CD8-positive, alpha-beta memory T cell (primary cell): ENCODE measurements around the gene SYNJ1. TPM values are rescaled to one million over a fixed set of nuclear protein-coding genes. Genes with fewer than 3 reads are reported as not detected.
A peak's percentile ranks its signal among the peaks of the same experiment; 100 is the strongest.
"Not testable (repeated sequence)": the region's sequence is repeated elsewhere in the genome, so short reads cannot be mapped to it uniquely, and the experiment has no call there.

ENCODE experiments used
- CTCF ChIA-PET: fragments of 350-600 bp; sonication (Branson Sonifier 250); formaldehyde crosslinking; loops from one replicate; lab custom pipeline; 2021; ENCODE audit warnings: antibody characterized with exemption; lab: Charles Lee
- POLR2A ChIA-PET: fragments of 350-600 bp; sonication (Branson Sonifier 250); formaldehyde crosslinking; loops from one replicate; lab custom pipeline; 2021; ENCODE audit warnings: antibody characterized with exemption; lab: Charles Lee
- DNase-seq, 5 donors: peaks; one replicate each; pipeline versions ENCODE4 v3.0.0 to v3.0.0-alpha.2; 2020 to 2022; ENCODE audit warnings: mixed read lengths in 1 of 5
- H3K27ac ChIP-seq: one replicate; pipeline ENCODE4 v1.7.0; 2013; ENCODE audit warnings: low read depth, mild to moderate bottlenecking, low read length, moderate library complexity
- H3K27me3 ChIP-seq: 2 replicates; pipeline ENCODE4 v1.7.0; 2013; ENCODE audit warnings: low read length, mild to moderate bottlenecking; ENCODE audit not compliant: insufficient read depth, poor library complexity, severe bottlenecking
- H3K36me3 ChIP-seq: 2 replicates; pipeline ENCODE4 v1.7.0; 2013; ENCODE audit warnings: mild to moderate bottlenecking, low read length, moderate library complexity; ENCODE audit not compliant: insufficient read depth
- H3K4me1 ChIP-seq: 2 replicates; pipeline ENCODE4 v1.7.0; 2013; ENCODE audit warnings: mild to moderate bottlenecking, low read length, moderate library complexity; ENCODE audit not compliant: insufficient read depth
- H3K4me3 ChIP-seq: 2 replicates; pipeline ENCODE4 v1.7.0; 2013; ENCODE audit warnings: mild to moderate bottlenecking, low read length
- H3K9me3 ChIP-seq: 2 replicates; pipeline ENCODE4 v1.7.0; 2013; ENCODE audit warnings: mild to moderate bottlenecking, low read length
- H3K27ac Mint-ChIP-seq, 8 donors: one replicate each; pipeline ENCODE4 v1.8.0; 2020 to 2021; ENCODE audit warnings: mixed read lengths in 8 of 8, mild to moderate bottlenecking in 6 of 8, inconsistent platforms in 3 of 8, moderate library complexity in 3 of 8
- H3K27me3 Mint-ChIP-seq, 2 donors: one replicate each; pipeline ENCODE4 v1.8.0; 2020 to 2021; ENCODE audit warnings: mixed read lengths in 2 of 2, mild to moderate bottlenecking in 1 of 2, moderate library complexity in 1 of 2
- H3K36me3 Mint-ChIP-seq, 3 donors: one replicate each; pipeline ENCODE4 v1.8.0; 2020 to 2021; ENCODE audit warnings: mixed read lengths in 3 of 3, inconsistent platforms in 1 of 3, mild to moderate bottlenecking in 1 of 3
- H3K4me1 Mint-ChIP-seq, 3 donors: one replicate each; pipeline ENCODE4 v1.8.0; 2020 to 2021; ENCODE audit warnings: mixed read lengths in 3 of 3, inconsistent platforms in 1 of 3, mild to moderate bottlenecking in 1 of 3
- H3K4me3 Mint-ChIP-seq, 7 donors: one replicate each; pipeline ENCODE4 v1.8.0; 2020 to 2021; ENCODE audit warnings: mixed read lengths in 7 of 7, mild to moderate bottlenecking in 6 of 7, moderate library complexity in 4 of 7, inconsistent platforms in 2 of 7
- H3K9me3 Mint-ChIP-seq, 5 donors: one replicate each; pipeline ENCODE4 v1.8.0; 2020 to 2022; ENCODE audit warnings: mixed read lengths in 5 of 5, mild to moderate bottlenecking in 3 of 5, moderate library complexity in 2 of 5, inconsistent platforms in 1 of 5
- polyA plus RNA-seq: library from polyadenylated mRNA; unstranded; fragments of 300-500 nt; fragmentation: Illumina TruSeq; gene quantifications from one replicate; pipeline ENCODE4 v1.2.3, GENCODE V29; 2021
- total RNA-seq, 2 experiments: library from RNA; stranded (reverse); gene quantifications; one replicate each; pipeline ENCODE4 v1.2.3, GENCODE V29; 2021

SYNJ1 gene
- total and polyA plus RNA-seq, 3 experiments from 2014 or later = 3.4 to 14.4 (median 11.4) TPM

GRCh38 chr21:32682696-32683474 is 44.9 kb downstream of the SYNJ1 start:
- no peaks in the 10 kb centered on the region for H3K27me3 Mint-ChIP-seq
- H3K27ac Mint-ChIP-seq = peak overlapping the region in 2 of 8 donors; percentile 23 to 41
- no peak overlapping the region for H3K4me3 Mint-ChIP-seq
- Histone ChIP-seq H3K27me3 (no peaks in the 10 kb centered on the region), H3K36me3 (peaks cover 9% of the 10 kb centered on the region), H3K4me1 (no peaks in the 10 kb centered on the region), H3K9me3 (no peaks in the 10 kb centered on the region), H3K4me3 (no peak overlapping the region), H3K27ac (no peak overlapping the region)
- ChIA-PET POLR2A (interaction anchor here (0.7 kb wide), 1 partner anchor 18 kb away, joined by 6 read pairs; no protein-coding TSS in a partner anchor), CTCF (no interaction called here)
- no peaks in the 10 kb centered on the region for H3K4me1 Mint-ChIP-seq
- DNase-seq = no peak
- H3K9me3 Mint-ChIP-seq = no peaks in the 10 kb centered on the region
- H3K36me3 Mint-ChIP-seq = peaks cover 0 to 56% (median 27%) of the 10 kb centered on the region in 3 donors

- no peaks in the 10 kb centered on the region for H3K4me1 Mint-ChIP-seq
- no peaks in the 10 kb centered on the region for H3K4me1 ChIP-seq
- H3K27me3 ChIP-seq = no peaks in the 10 kb centered on the region
- H3K27ac Mint-ChIP-seq = no peak overlapping the region
- H3K4me3 Mint-ChIP-seq = no peak overlapping the region
- ChIA-PET POLR2A (no interaction called here), CTCF (no interaction called here)
- H3K9me3 ChIP-seq = no peaks in the 10 kb centered on the region
- DNase-seq = no peak
- peaks cover 3 to 64% (median 25%) of the 10 kb centered on the region in 3 donors for H3K36me3 Mint-ChIP-seq
- no peaks in the 10 kb centered on the region for H3K9me3 Mint-ChIP-seq
- no peaks in the 10 kb centered on the region for H3K27me3 Mint-ChIP-seq
- H3K36me3 ChIP-seq = peaks cover 7% of the 10 kb centered on the region
- H3K4me3 ChIP-seq = no peak overlapping the region
- H3K27ac ChIP-seq = no peak overlapping the region
Observed at GRCh38 chr21:32674731-32675130, 53.1 kb downstream of the SYNJ1 start.

- Mint-ChIP-seq H3K27me3 (no peaks in the 10 kb centered on the region), H3K9me3 (no peaks in the 10 kb centered on the region), H3K36me3 (peaks cover 3 to 67% (median 25%) of the 10 kb centered on the region in 3 donors), H3K4me3 (no peak overlapping the region), H3K27ac (peak overlapping the region in 2 of 8 donors; percentile 41 to 52), H3K4me1 (no peaks in the 10 kb centered on the region)
- POLR2A ChIA-PET = no interaction called here
- Histone ChIP-seq H3K9me3 (no peaks in the 10 kb centered on the region), H3K27me3 (no peaks in the 10 kb centered on the region), H3K4me3 (no peak overlapping the region), H3K27ac (no peak overlapping the region), H3K36me3 (peaks cover 7% of the 10 kb centered on the region), H3K4me1 (no peaks in the 10 kb centered on the region)
- DNase-seq = no peak
- CTCF ChIA-PET = no interaction called here
Observed at GRCh38 chr21:32674038-32674437, 53.8 kb downstream of the SYNJ1 start.

GRCh38 chr21:32666258-32666657 is 61.6 kb downstream of the SYNJ1 start:
- no peak for DNase-seq
- Mint-ChIP-seq H3K4me1 (no peaks in the 10 kb centered on the region), H3K4me3 (no peak overlapping the region), H3K27me3 (no peaks in the 10 kb centered on the region), H3K9me3 (peaks cover 16 to 28% (median 17%) of the 10 kb centered on the region in 5 donors), H3K27ac (no peak overlapping the region), H3K36me3 (peaks cover 46 to 78% (median 57%) of the 10 kb centered on the region in 3 donors)
- Histone ChIP-seq H3K27ac (no peak overlapping the region), H3K36me3 (peaks cover 34% of the 10 kb centered on the region), H3K4me3 (no peak overlapping the region), H3K9me3 (peaks cover 7% of the 10 kb centered on the region), H3K27me3 (no peaks in the 10 kb centered on the region), H3K4me1 (no peaks in the 10 kb centered on the region)
- POLR2A ChIA-PET = no interaction called here
- CTCF ChIA-PET = no interaction called here

- H3K4me3 Mint-ChIP-seq, H3K27me3 ChIP-seq, H3K4me1 ChIP-seq, H3K27ac ChIP-seq, H3K4me1 Mint-ChIP-seq, H3K9me3 ChIP-seq, H3K27ac Mint-ChIP-seq, DNase-seq, H3K4me3 ChIP-seq, POLR2A ChIA-PET, CTCF ChIA-PET, H3K27me3 Mint-ChIP-seq: not testable (repeated sequence)
- H3K36me3 Mint-ChIP-seq = peaks cover 49 to 86% (median 62%) of the 10 kb centered on the region in 3 donors
- peaks cover 34% of the 10 kb centered on the region for H3K36me3 ChIP-seq
- peaks cover 16 to 28% (median 17%) of the 10 kb centered on the region in 5 donors for H3K9me3 Mint-ChIP-seq
Observed at GRCh38 chr21:32664095-32664494, 63.7 kb downstream of the SYNJ1 start.

- DNase-seq, H3K4me1 ChIP-seq, H3K4me3 ChIP-seq, CTCF ChIA-PET, H3K27ac ChIP-seq, H3K9me3 ChIP-seq, H3K27me3 ChIP-seq, H3K27ac Mint-ChIP-seq, H3K27me3 Mint-ChIP-seq, H3K4me1 Mint-ChIP-seq, H3K4me3 Mint-ChIP-seq: not testable (repeated sequence)
- Mint-ChIP-seq H3K36me3 (peaks cover 49 to 90% (median 52%) of the 10 kb centered on the region in 3 donors), H3K9me3 (peaks cover 16 to 28% (median 17%) of the 10 kb centered on the region in 5 donors)
- POLR2A ChIA-PET = interaction anchor here (0.6 kb wide), 1 partner anchor 109 kb away, joined by 4 read pairs; the partner anchor contains the start of gene PAXBP1
- H3K36me3 ChIP-seq = peaks cover 37% of the 10 kb centered on the region
Observed at GRCh38 chr21:32661981-32662380, 65.8 kb downstream of the SYNJ1 start.

- H3K36me3 ChIP-seq = peaks cover 35% of the 10 kb centered on the region
- H3K4me1 Mint-ChIP-seq, H3K27ac Mint-ChIP-seq, POLR2A ChIA-PET, H3K9me3 ChIP-seq, H3K27me3 ChIP-seq, H3K4me1 ChIP-seq, H3K4me3 ChIP-seq, DNase-seq, H3K27ac ChIP-seq, CTCF ChIA-PET, H3K27me3 Mint-ChIP-seq, H3K4me3 Mint-ChIP-seq: not testable (repeated sequence)
- Mint-ChIP-seq H3K9me3 (peaks cover 16 to 28% (median 17%) of the 10 kb centered on the region in 5 donors), H3K36me3 (peaks cover 46 to 95% (median 59%) of the 10 kb centered on the region in 3 donors)
Observed at GRCh38 chr21:32661026-32661782, 66.6 kb downstream of the SYNJ1 start.

- Mint-ChIP-seq H3K27ac (no peak overlapping the region), H3K4me3 (no peak overlapping the region), H3K9me3 (peaks cover 0 to 2% (median 0%) of the 10 kb centered on the region in 5 donors), H3K36me3 (peaks cover 19 to 81% (median 37%) of the 10 kb centered on the region in 3 donors), H3K4me1 (no peaks in the 10 kb centered on the region), H3K27me3 (no peaks in the 10 kb centered on the region)
- Histone ChIP-seq H3K36me3 (peaks cover 8% of the 10 kb centered on the region), H3K9me3 (no peaks in the 10 kb centered on the region), H3K4me3 (no peak overlapping the region), H3K4me1 (no peaks in the 10 kb centered on the region), H3K27ac (no peak overlapping the region), H3K27me3 (no peaks in the 10 kb centered on the region)
- ChIA-PET POLR2A (no interaction called here), CTCF (interaction anchor here (0.9 kb wide), 1 partner anchor 11 kb away, joined by 3 read pairs; no protein-coding TSS in a partner anchor)
- no peak for DNase-seq
Observed at GRCh38 chr21:32658524-32658923, 69.3 kb downstream of the SYNJ1 start.
